ENCODE data around the gene LHFPL5.

Gene LHFPL5

GRCh38 chr6:35794536-35795452 lies 10.4 kb upstream of the LHFPL5 start:
- no peak for FAIRE-seq

GRCh38 chr6:35795453-35796071 lies 9.6 kb upstream of the LHFPL5 start:
- FAIRE-seq: no peak

- FAIRE-seq: no peak
These were observed 8.9 kb upstream of the LHFPL5 start for GRCh38 chr6:35796236-35796635.

DNA sequence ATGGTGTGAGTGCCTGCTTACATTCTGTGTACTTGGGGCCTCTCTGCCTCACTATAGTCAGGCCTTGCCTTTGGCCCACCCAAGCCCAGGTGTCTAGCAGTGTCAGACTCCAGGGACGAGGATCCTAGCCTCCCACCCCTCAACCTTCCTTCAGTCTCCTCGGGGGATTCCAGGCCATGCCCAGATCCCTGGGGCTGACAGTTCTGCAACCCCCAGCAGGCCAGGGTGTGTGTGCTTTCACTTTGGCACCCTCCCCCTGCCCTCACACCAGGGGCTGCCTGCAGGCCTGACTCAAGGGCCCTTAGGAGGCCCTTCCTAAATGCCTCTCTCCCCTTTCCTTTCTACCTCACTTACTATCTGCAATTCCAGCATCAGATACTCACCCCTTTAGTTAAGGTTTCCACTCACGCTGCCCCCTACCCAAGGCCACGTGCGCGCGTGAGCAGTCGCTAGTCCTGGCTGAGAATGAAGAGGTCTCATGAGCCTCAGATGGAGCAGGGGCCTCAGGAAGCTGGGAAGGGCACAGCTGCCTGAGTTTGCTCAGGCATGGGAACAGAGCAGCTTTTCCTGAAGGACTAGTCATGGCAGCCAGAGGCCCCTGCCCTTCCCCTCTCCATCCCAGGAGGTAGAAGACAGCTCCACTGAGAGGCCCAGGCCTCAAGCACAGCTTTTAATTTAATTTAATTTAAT lies 7.2 kb upstream of the LHFPL5 start:
- no peak for FAIRE-seq

DNA sequence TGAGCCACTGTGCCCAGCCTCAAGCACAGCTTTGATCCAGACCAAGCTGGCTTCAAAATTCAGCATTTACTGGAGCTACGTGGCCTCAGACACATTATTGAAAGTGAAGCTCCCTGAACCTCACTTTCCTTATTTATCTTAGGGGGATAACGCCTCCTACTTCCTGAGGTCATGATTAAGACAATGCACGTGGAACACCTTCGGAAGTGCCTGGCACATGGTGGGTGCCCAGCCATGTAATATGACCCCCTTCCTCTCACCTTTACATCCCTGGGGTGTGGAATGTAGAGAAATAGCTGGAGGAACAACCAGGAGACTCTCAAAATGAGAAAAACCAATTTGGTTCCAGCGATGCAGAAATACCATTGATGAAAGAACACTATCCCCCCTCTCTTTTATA lies 6.4 kb upstream of the LHFPL5 start:
- FAIRE-seq: no peak

DNA sequence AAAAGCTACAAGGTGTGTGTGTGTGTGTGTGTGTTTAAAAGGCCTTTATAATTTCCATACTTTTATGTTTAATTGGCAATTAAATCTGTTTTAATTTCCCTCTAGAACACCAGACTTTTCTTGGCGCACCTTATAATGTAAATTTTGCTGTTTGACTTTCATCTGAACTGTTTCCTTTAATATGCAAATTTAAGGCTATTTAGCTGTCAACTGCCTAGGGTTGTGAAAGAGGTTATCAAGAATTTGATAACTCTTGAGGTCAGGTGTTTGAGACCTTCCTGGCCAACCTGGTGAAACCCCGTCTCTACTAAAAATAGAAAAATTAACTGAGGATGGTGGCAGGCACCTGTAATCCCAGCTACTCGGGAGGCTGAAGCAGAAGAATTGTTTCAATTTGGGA lies 4.0 kb upstream of the LHFPL5 start:
- FAIRE-seq: no peak

DNA sequence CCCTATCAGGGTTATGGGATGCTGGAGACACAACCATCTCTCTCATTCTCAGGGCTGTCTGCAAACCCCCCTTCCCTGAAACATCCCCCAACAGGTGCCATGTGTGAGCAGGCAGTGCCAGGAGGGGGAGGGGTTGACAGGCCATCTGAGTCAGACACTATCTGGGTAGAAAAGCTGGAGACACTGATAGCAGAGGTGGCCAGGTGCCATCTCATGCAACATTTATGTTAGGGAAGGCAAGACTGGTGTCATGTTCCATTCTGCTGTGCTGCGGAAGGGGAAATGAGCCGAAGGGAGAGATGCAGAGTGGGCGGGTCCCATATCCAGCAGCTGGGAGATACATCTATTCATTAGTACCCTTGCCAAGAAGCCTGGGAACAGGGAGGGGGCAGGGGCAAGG lies 3.5 kb downstream of the LHFPL5 start:
- no peak for FAIRE-seq

GRCh38 chr6:35809809-35810208 lies 4.7 kb downstream of the LHFPL5 start:
- no peak for FAIRE-seq

- FAIRE-seq: no peak
These were observed 6.0 kb downstream of the LHFPL5 start for GRCh38 chr6:35810971-35811698.

- FAIRE-seq: no peak
These were observed 6.5 kb downstream of the LHFPL5 start for GRCh38 chr6:35811699-35811995.

- no peak for FAIRE-seq
These were observed 12.4 kb downstream of the LHFPL5 start for GRCh38 chr6:35817515-35817914.

- FAIRE-seq: no peak
These were observed 18.4 kb downstream of the LHFPL5 start for GRCh38 chr6:35823601-35824000.

- FAIRE-seq: no peak
These were observed 19.5 kb downstream of the LHFPL5 start for GRCh38 chr6:35824552-35825192.

GRCh38 chr6:35829306-35829705 lies 24.2 kb downstream of the LHFPL5 start:
- no peak for FAIRE-seq

GRCh38 chr6:35831257-35832007 lies 26.3 kb downstream of the LHFPL5 start:
- no peak for FAIRE-seq

GRCh38 chr6:35833536-35833935 lies 28.4 kb downstream of the LHFPL5 start:
- no peak for FAIRE-seq

- no peak for FAIRE-seq
These were observed 33.9 kb downstream of the LHFPL5 start for GRCh38 chr6:35839019-35839418.

DNA sequence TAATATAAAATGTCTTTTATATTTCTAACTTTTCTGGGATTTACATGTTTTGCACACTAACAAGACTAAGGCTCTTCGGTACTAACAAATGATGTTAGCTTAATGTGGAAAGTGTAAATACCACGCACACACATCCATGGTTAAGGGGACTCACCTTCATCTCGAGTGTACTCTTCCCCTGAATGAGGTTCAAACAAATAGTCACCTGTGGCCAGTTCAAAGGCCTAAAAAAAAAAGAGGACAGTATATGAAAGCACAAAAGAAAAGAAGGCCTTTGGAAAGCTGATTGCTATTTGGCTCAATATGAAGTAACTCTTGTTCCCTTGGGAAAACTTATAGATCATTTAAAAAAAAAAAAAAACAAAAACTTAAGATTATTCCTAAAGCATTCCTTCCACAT lies 37.2 kb downstream of the LHFPL5 start:
- FAIRE-seq: no peak

- no peak for FAIRE-seq
These were observed 39.1 kb downstream of the LHFPL5 start for GRCh38 chr6:35844290-35844689.

DNA sequence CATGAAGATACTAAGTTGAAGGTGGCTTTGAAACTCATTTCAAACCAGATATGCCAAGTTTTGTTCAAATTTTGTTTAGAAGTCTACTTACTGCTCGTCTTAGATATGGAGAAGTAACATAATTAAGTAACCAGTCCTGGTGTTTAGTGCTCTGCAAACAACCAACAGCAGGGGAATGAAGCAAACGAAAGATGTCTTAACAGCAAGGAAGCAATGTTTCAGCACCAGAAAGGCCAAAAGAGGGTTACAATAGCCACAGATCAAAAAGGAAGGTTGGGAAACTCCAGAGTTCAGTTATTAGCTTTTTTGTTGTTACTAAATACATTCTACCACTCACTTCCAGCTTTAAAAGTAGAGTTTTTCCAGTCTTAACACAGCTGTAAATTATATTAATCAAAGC lies 45.1 kb downstream of the LHFPL5 start:
- no peak for FAIRE-seq

GRCh38 chr6:35852994-35853393 lies 47.8 kb downstream of the LHFPL5 start:
- FAIRE-seq: no peak

DNA sequence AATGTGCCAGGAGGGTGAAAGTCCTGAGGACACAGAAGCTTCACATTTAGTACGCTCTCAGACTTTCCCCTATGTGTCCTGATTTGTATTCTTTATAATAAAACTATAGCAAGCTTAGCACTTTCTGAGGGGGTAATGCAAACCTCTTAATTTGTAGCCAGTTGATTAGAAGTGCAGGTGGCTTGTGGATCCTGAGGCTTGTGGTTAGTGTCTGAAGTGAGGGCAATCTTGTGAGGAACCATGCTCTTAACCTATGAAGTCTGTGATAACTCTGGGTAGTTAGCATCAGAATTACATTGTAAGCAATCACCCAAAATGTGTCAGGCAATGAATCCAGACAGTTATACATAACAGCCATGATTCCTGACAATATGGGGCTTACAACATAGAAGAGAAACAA lies 51.1 kb downstream of the LHFPL5 start:
- FAIRE-seq: no peak
